C4-2B (cell line): ENCODE data around the gene INHBE.

ENCODE experiments used
- ZFX ChIP-seq: fragments of 450-650 bp; IDR thresholded peaks from 2 replicates; pipeline ENCODE4 v1.6.1; 2017
- TF ChIP-seq, protein P1 (sequence below): fragments of 450-650 bp; conservative IDR thresholded peaks from 2 replicates; pipeline ENCODE4 v1.5.1; 2017; ENCODE audit warnings: mild to moderate bottlenecking

DNA sequence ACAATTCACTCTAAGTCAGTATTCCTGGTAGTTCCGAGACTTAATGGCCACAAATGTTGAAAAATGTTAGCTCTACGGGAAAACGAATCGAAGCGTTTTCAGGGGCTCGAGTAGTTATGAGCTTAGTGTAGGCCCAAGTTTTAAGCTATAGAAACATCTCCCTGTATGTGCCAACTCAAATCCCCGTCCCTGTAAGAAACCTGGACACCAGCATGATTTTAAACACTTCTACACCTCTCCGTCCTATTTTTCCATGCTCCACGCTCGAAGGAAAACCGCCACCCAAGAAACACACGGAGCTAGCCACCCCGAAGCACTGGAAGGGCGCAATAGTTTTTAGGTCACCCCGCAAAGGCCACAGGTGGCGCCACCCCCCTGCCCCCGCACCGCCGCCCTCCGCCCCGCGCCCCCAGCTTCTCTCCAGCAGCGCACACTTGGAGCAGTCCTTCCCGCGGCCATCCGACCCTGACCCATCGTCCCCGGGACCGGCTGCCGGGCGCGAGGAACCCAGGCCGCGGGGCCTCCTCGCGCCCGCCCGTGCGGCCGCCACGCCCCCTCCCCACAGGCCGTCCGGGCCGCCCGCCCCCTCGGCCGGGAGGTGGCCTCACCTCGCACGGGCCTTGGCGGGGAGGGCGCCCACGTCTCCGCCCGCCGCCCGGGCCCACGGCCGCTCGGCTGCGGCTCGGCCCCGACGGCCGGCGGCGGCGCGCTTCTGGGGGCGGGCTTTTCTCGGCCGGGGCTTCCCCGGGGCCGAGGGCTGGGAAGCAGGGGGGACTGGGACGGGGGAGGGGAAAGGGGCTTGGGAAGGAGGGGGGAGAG is 24.8 kb upstream of the INHBE start:
- TF ChIP-seq, protein P1, sequence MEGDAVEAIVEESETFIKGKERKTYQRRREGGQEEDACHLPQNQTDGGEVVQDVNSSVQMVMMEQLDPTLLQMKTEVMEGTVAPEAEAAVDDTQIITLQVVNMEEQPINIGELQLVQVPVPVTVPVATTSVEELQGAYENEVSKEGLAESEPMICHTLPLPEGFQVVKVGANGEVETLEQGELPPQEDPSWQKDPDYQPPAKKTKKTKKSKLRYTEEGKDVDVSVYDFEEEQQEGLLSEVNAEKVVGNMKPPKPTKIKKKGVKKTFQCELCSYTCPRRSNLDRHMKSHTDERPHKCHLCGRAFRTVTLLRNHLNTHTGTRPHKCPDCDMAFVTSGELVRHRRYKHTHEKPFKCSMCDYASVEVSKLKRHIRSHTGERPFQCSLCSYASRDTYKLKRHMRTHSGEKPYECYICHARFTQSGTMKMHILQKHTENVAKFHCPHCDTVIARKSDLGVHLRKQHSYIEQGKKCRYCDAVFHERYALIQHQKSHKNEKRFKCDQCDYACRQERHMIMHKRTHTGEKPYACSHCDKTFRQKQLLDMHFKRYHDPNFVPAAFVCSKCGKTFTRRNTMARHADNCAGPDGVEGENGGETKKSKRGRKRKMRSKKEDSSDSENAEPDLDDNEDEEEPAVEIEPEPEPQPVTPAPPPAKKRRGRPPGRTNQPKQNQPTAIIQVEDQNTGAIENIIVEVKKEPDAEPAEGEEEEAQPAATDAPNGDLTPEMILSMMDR = no peak
- TF ChIP-seq ZFX = peak; percentile 90
